Vagina (tissue), 2 donors: ENCODE measurements around the gene DNAJC4. TPM values are rescaled to one million over a fixed set of nuclear protein-coding genes. Genes with fewer than 3 reads are reported as not detected.
A peak's percentile ranks its signal among the peaks of the same experiment; 100 is the strongest.

Experiments used
- DNase-seq, 2 donors: peaks; one replicate each; pipeline ENCODE4 v3.0.0-alpha.2; 2017; ENCODE audit errors: extremely low spot score in 2 of 2
- H3K27ac ChIP-seq: fragments of 200-600 bp; sonication (generic); one replicate; pipeline ENCODE4 v1.5.1; 2019
- H3K27me3 ChIP-seq: fragments of 200-600 bp; sonication (generic); one replicate; pipeline ENCODE4 v1.5.1; 2019
- H3K36me3 ChIP-seq, 2 donors: fragments of 200-600 bp; sonication (generic); one replicate each; pipeline ENCODE4 v1.5.1; 2017 to 2019
- H3K4me1 ChIP-seq: fragments of 200-600 bp; sonication (generic); one replicate; pipeline ENCODE4 v1.5.1; 2019
- H3K4me3 ChIP-seq, 2 donors: fragments of 200-600 bp; sonication (generic); 1 replicate in 1 of 2; 2 replicates in 1 of 2; pipeline ENCODE4 v1.5.1; 2016 to 2019
- H3K9me3 ChIP-seq: fragments of 200-600 bp; sonication (generic); one replicate; pipeline ENCODE4 v1.5.1; 2019
- CTCF ChIP-seq, 3 experiments: fragments of 450-650 bp in 2 of 3; fragments of 200-600 bp in 1 of 3; sonication (generic) in 1 of 3; IDR thresholded peaks; one replicate each; pipeline ENCODE4 v1.5.1; 2017 to 2019; ENCODE audit warnings: antibody characterized with exemption in 3 of 3, mild to moderate bottlenecking in 2 of 3, moderate library complexity in 2 of 3
- POLR2A ChIP-seq, 2 donors: fragments of 450-650 bp; IDR thresholded peaks; one replicate each; pipeline ENCODE4 v1.6.1; 2017; ENCODE audit warnings: antibody characterized with exemption in 2 of 2, mild to moderate bottlenecking in 2 of 2, moderate library complexity in 2 of 2
- POLR2AphosphoS5 ChIP-seq, 2 donors: sonication (generic); formaldehyde crosslinking; IDR thresholded peaks; one replicate each; pipeline ENCODE4 v1.9.0; 2017; ENCODE audit warnings: antibody characterized with exemption in 2 of 2, mild to moderate bottlenecking in 2 of 2, low read depth in 1 of 2; ENCODE audit not compliant: insufficient read depth in 1 of 2
- intact Hi-C: fragments of 100-400 bp; cut with DNase I; formaldehyde crosslinking; loops from one replicate; pipeline ENCODE4 v1.15.1; 2023
- total RNA-seq: library from RNA; depleted of rRNA; stranded (reverse); fragments of >200 nt; gene quantifications from one replicate; pipeline ENCODE4 v1.2.3, GENCODE V29; 2016

Gene DNAJC4
- total RNA-seq, 1 donor from 2014 or later, result 43.7 TPM

- Histone ChIP-seq H3K27ac (peak overlapping the region; percentile 81), H3K4me3 (peak overlapping the region; percentile 48 to 57), H3K27me3 (no peaks in the 10 kb centered on the region), H3K36me3 (peaks cover 0 to 12% of the 10 kb centered on the region in 2 donors), H3K9me3 (no peaks in the 10 kb centered on the region), H3K4me1 (peaks cover 50% of the 10 kb centered on the region)
- TF ChIP-seq POLR2AphosphoS5 (IDR thresholded peaks at IDR 0.05; ENCODE audit: insufficient read depth in 1 of 2, low read depth in 1 of 2), result no peak
- no peak for TF ChIP-seq POLR2A (IDR thresholded peaks at IDR 0.05)
- TF ChIP-seq CTCF (IDR thresholded peaks at IDR 0.05), result no peak
- DNase-seq, result no peak
- intact Hi-C loops, result loop anchor here (2.0 kb wide), 1 partner anchor 23 kb away; no protein-coding TSS in a partner anchor
These were observed 17.6 kb downstream of the DNAJC4 start for GRCh38 chr11:64247729-64248531.

DNA sequence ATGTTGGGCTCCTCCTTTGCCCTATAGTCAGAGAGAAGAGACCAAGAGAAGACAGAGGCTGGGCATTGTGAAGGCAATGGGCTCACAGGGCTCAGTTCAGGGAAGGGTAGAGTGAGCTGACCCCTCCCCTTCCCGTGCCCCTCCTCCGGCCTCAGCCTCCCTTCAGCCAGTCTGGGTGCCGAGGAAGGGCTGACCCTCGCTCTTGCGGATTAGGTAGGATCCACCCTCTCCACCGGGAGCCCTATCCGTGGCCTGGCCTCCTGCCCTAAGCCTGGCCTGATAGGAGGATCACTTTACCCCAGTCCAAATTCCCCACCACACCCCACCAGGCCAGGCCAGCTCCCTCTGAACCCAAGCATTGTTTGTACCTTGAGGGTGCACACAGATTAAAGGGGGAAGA, 18.2 kb downstream of the DNAJC4 start:
- DNase-seq, result no peak
- H3K4me1 ChIP-seq, result peaks cover 50% of the 10 kb centered on the region
- H3K4me3 ChIP-seq, result no peak overlapping the region
- H3K27me3 ChIP-seq, result no peaks in the 10 kb centered on the region
- H3K9me3 ChIP-seq, result no peaks in the 10 kb centered on the region
- peaks cover 0 to 8% of the 10 kb centered on the region in 2 donors for H3K36me3 ChIP-seq
- no peak for TF ChIP-seq POLR2AphosphoS5 (IDR thresholded peaks at IDR 0.05; ENCODE audit: insufficient read depth in 1 of 2, low read depth in 1 of 2)
- TF ChIP-seq CTCF (IDR thresholded peaks at IDR 0.05), result no peak
- no peak for TF ChIP-seq POLR2A (IDR thresholded peaks at IDR 0.05)
- intact Hi-C loops, result no loop called here
- H3K27ac ChIP-seq, result no peak overlapping the region

DNA sequence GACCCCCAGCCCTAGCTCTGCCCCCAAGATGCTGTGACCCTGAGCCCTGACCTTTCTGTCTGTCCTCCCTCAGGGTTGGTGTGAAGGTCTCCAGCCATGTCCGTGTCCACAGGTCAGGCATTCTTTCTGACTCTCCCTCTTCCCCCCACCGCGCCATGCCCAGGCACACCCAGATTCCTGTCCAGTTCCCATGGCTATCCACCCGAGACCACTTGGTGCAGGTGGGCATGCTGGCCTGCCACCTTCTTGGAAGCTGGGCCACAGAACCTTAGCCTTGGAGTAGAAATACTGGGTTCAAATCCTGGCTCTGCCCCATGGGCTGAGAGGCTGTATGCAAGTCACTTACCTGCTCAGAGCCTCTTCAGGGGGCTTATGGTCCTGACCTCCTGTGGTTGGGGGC, 18.7 kb downstream of the DNAJC4 start:
- Histone ChIP-seq H3K9me3 (no peaks in the 10 kb centered on the region), H3K27ac (no peak overlapping the region), H3K27me3 (no peaks in the 10 kb centered on the region), H3K36me3 (peaks cover 0 to 3% of the 10 kb centered on the region in 2 donors), H3K4me1 (peaks cover 51% of the 10 kb centered on the region), H3K4me3 (no peak overlapping the region)
- TF ChIP-seq POLR2A (IDR thresholded peaks at IDR 0.05) (no peak), POLR2AphosphoS5 (IDR thresholded peaks at IDR 0.05; ENCODE audit: insufficient read depth in 1 of 2, low read depth in 1 of 2) (no peak), CTCF (IDR thresholded peaks at IDR 0.05) (no peak)
- intact Hi-C loops, result no loop called here
- no peak for DNase-seq

DNA sequence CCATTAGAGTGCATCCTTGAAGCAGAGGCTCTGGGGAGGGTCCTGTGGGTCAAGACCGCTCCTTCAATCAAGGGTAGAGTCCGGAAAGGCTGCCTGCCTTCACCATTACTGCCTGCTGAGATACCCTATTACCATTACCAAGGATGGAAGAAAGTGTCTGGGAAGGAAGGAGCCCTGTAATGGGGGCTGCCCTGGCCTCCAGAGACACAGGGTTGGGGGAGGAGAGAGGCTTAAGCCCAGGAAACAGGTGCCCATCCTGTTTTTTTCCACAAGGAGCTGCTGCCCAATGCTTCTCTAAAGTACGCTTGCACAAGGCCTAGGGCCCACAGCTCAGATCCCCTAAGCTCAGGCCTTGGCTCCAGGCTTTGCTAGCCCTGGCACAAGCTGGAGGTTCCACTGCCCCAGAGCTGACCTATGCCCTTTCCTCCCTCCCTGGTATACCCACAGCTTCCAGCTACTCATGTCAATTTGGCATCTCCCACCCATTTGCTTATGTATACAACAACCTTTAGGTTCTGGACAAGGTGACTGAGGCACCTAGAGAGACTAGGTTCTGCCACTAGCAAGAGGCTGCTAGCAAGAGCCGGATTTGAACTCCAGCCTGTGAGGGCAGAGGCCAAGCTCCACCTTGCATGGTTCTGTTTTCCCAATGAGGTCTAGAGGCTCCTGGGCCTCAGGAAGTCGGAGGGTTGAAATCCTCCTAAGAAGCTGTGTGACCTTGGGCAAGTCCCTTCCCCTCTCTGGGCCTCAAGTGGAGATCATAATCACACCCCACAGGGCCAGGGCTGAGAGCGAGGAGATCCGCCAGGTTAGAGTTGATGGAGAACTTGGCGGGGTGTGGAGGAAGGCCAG, 19.4 kb downstream of the DNAJC4 start:
- intact Hi-C loops, result no loop called here
- TF ChIP-seq CTCF (IDR thresholded peaks at IDR 0.05) (no peak), POLR2A (IDR thresholded peaks at IDR 0.05) (no peak), POLR2AphosphoS5 (IDR thresholded peaks at IDR 0.05; ENCODE audit: insufficient read depth in 1 of 2, low read depth in 1 of 2) (no peak)

More for the DNA sequence above, 19.4 kb downstream of the DNAJC4 start:
- Histone ChIP-seq H3K4me1 (peaks cover 47% of the 10 kb centered on the region), H3K27me3 (no peaks in the 10 kb centered on the region), H3K27ac (no peak overlapping the region), H3K36me3 (peaks cover 0 to 5% of the 10 kb centered on the region in 2 donors), H3K4me3 (no peak overlapping the region), H3K9me3 (no peaks in the 10 kb centered on the region)
- no peak for DNase-seq
